ENCODE data around the gene TNFRSF6B.

Gene TNFRSF6B

DNA sequence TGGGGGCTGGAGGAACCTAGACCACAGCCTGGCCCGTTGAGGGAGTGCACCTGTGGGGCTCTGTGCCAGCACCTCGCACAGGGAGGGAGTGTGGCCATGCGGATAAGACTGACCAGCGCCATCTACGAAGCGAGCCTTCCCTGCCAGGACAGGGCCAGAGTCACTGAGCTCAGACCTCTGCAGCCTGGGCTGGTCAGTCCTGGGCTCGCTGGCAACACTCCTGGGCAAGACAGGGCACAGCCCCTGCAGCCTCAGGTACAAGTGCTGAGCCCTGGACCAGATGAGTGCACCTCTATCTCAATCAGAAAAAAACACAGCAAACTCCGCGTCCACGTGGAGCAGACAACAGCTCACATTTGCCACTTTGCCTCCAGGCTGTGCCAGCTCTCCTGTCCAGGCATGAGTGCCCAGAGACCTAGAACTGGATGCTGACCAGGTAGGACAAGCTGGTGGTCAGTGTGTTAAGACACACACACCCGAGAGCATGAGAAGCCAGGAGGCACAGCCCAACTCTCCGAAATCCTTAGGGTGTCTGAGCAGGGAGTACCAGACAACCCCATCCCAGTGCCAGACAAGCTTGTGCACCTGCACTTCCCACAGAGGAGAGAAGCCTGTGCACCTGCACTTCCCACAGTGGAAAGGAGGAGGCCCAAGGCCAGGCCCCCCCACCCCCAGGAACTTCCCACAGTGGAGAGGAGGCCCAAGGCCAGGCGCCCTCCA lies 6.5 kb downstream of the TNFRSF6B start:
- TF ChIP-seq, protein P1, sequence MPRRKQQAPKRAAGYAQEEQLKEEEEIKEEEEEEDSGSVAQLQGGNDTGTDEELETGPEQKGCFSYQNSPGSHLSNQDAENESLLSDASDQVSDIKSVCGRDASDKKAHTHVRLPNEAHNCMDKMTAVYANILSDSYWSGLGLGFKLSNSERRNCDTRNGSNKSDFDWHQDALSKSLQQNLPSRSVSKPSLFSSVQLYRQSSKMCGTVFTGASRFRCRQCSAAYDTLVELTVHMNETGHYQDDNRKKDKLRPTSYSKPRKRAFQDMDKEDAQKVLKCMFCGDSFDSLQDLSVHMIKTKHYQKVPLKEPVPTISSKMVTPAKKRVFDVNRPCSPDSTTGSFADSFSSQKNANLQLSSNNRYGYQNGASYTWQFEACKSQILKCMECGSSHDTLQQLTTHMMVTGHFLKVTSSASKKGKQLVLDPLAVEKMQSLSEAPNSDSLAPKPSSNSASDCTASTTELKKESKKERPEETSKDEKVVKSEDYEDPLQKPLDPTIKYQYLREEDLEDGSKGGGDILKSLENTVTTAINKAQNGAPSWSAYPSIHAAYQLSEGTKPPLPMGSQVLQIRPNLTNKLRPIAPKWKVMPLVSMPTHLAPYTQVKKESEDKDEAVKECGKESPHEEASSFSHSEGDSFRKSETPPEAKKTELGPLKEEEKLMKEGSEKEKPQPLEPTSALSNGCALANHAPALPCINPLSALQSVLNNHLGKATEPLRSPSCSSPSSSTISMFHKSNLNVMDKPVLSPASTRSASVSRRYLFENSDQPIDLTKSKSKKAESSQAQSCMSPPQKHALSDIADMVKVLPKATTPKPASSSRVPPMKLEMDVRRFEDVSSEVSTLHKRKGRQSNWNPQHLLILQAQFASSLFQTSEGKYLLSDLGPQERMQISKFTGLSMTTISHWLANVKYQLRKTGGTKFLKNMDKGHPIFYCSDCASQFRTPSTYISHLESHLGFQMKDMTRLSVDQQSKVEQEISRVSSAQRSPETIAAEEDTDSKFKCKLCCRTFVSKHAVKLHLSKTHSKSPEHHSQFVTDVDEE (CRISPR knock-in tag; IDR thresholded peaks at IDR 0.05) = no peak
- TF ChIP-seq ZNF70 (CRISPR knock-in tag; IDR thresholded peaks at IDR 0.05) (no peak), ISL1 (CRISPR knock-in tag; IDR thresholded peaks at IDR 0.05) (no peak), GLIS3 (CRISPR knock-in tag; IDR thresholded peaks at IDR 0.05) (no peak), BACH2 (CRISPR knock-in tag; IDR thresholded peaks at IDR 0.05; ENCODE audit: borderline replicate concordance) (no peak), PPARA (CRISPR knock-in tag; IDR thresholded peaks at IDR 0.05; ENCODE audit: borderline replicate concordance) (no peak), ZC3H10 (CRISPR knock-in tag; IDR thresholded peaks at IDR 0.05) (no peak), ZNF8 (CRISPR knock-in tag; IDR thresholded peaks at IDR 0.05) (no peak), SNAI2 (CRISPR knock-in tag; IDR thresholded peaks at IDR 0.05) (no peak), TCF4 (CRISPR knock-in tag; IDR thresholded peaks at IDR 0.05; ENCODE audit: borderline replicate concordance) (no peak), ZFP3 (CRISPR knock-in tag; IDR thresholded peaks at IDR 0.05) (no peak), OSR1 (CRISPR knock-in tag; IDR thresholded peaks at IDR 0.05) (no peak), ZNF565 (CRISPR knock-in tag; conservative IDR thresholded peaks at IDR 0.05; ENCODE audit: low read depth) (no peak), CSDC2 (CRISPR knock-in tag; IDR thresholded peaks at IDR 0.05) (no peak), TOX (CRISPR knock-in tag; IDR thresholded peaks at IDR 0.05; ENCODE audit: borderline replicate concordance) (no peak)
- TF ChIP-seq, protein P2, sequence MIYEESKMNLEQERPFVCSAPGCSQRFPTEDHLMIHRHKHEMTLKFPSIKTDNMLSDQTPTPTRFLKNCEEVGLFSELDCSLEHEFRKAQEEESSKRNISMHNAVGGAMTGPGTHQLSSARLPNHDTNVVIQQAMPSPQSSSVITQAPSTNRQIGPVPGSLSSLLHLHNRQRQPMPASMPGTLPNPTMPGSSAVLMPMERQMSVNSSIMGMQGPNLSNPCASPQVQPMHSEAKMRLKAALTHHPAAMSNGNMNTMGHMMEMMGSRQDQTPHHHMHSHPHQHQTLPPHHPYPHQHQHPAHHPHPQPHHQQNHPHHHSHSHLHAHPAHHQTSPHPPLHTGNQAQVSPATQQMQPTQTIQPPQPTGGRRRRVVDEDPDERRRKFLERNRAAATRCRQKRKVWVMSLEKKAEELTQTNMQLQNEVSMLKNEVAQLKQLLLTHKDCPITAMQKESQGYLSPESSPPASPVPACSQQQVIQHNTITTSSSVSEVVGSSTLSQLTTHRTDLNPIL (CRISPR knock-in tag; IDR thresholded peaks at IDR 0.05; ENCODE audit: low read depth) = no peak
- TF ChIP-seq, protein P3, sequence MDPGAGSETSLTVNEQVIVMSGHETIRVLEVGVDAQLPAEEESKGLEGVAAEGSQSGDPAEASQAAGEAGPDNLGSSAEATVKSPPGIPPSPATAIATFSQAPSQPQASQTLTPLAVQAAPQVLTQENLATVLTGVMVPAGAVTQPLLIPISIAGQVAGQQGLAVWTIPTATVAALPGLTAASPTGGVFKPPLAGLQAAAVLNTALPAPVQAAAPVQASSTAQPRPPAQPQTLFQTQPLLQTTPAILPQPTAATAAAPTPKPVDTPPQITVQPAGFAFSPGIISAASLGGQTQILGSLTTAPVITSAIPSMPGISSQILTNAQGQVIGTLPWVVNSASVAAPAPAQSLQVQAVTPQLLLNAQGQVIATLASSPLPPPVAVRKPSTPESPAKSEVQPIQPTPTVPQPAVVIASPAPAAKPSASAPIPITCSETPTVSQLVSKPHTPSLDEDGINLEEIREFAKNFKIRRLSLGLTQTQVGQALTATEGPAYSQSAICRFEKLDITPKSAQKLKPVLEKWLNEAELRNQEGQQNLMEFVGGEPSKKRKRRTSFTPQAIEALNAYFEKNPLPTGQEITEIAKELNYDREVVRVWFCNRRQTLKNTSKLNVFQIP (CRISPR knock-in tag; IDR thresholded peaks at IDR 0.05; ENCODE audit: borderline replicate concordance, low read depth) = no peak
- TF ChIP-seq, protein P4, sequence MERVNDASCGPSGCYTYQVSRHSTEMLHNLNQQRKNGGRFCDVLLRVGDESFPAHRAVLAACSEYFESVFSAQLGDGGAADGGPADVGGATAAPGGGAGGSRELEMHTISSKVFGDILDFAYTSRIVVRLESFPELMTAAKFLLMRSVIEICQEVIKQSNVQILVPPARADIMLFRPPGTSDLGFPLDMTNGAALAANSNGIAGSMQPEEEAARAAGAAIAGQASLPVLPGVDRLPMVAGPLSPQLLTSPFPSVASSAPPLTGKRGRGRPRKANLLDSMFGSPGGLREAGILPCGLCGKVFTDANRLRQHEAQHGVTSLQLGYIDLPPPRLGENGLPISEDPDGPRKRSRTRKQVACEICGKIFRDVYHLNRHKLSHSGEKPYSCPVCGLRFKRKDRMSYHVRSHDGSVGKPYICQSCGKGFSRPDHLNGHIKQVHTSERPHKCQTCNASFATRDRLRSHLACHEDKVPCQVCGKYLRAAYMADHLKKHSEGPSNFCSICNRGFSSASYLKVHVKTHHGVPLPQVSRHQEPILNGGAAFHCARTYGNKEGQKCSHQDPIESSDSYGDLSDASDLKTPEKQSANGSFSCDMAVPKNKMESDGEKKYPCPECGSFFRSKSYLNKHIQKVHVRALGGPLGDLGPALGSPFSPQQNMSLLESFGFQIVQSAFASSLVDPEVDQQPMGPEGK (CRISPR knock-in tag; IDR thresholded peaks at IDR 0.05; ENCODE audit: borderline replicate concordance) = no peak
- TF ChIP-seq, protein P5, sequence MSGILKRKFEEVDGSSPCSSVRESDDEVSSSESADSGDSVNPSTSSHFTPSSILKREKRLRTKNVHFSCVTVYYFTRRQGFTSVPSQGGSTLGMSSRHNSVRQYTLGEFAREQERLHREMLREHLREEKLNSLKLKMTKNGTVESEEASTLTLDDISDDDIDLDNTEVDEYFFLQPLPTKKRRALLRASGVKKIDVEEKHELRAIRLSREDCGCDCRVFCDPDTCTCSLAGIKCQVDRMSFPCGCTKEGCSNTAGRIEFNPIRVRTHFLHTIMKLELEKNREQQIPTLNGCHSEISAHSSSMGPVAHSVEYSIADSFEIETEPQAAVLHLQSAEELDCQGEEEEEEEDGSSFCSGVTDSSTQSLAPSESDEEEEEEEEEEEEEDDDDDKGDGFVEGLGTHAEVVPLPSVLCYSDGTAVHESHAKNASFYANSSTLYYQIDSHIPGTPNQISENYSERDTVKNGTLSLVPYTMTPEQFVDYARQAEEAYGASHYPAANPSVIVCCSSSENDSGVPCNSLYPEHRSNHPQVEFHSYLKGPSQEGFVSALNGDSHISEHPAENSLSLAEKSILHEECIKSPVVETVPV (CRISPR knock-in tag; IDR thresholded peaks at IDR 0.05) = no peak
- no peak for ATAC-seq

DNA sequence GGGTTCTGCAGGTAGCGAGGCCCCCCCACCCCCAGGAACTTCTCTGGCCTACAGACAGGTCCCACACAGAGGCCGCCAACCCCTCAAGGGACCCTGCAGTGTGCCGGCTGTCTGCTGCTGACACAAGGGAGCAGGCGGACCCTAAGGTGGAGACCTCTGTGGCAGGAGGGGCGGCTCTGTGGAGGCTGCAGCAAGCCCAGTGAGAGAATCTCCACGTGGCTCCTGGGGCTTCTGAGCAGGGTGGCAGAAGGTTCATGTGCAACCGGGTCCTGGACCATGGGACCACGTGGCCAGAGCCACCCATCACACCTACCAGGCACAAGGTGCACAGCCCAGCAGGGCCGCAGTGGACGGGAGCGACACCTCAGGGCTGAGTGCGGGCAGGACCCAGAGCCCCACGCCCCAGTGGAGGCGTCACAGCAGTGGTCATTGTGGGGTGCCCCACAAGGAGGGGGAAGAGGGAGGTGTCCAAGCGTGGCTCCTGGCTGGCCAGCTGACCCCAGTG lies 7.1 kb downstream of the TNFRSF6B start:
- TF ChIP-seq ESRRG (CRISPR knock-in tag; IDR thresholded peaks at IDR 0.05) (no peak), ZNF8 (CRISPR knock-in tag; IDR thresholded peaks at IDR 0.05) (no peak), RARB (CRISPR knock-in tag; IDR thresholded peaks at IDR 0.05) (no peak), OSR1 (CRISPR knock-in tag; IDR thresholded peaks at IDR 0.05) (no peak)
- TF ChIP-seq, protein P4 (CRISPR knock-in tag; IDR thresholded peaks at IDR 0.05; ENCODE audit: borderline replicate concordance) = no peak
- TF ChIP-seq, protein P2 (CRISPR knock-in tag; IDR thresholded peaks at IDR 0.05; ENCODE audit: low read depth) = no peak
- no peak for ATAC-seq

Measured in SK-N-SH treated with all-trans-retinoic acid at 6 μM for 48 hours (cell line).